GM10248 (cell line): Measurements from ENCODE around the gene NKAPD1.
"Not testable (repeated sequence)": the region's sequence is repeated elsewhere in the genome, so short reads cannot be mapped to it uniquely, and the experiment has no call there.

Experiments
- CTCF ChIA-PET: fragments of 300-600 bp; sonication (Branson Sonifier 250); formaldehyde crosslinking; extraction: SDS; loops from one replicate; lab custom pipeline; 2021; ENCODE audit warnings: antibody characterized with exemption; lab: Yijun Ruan, JAX
- POLR2A ChIA-PET: fragments of 350-650 bp; sonication (Branson Sonifier 250); formaldehyde crosslinking; extraction: SDS; loops from one replicate; lab custom pipeline; 2020; ENCODE audit warnings: antibody characterized with exemption; lab: Yijun Ruan, JAX
- DNase-seq: peaks from one replicate; pipeline ENCODE4 v3.0.0; 2012; ENCODE audit errors: extremely low spot score
- CTCF ChIP-seq: IDR thresholded peaks from 2 replicates; pipeline ENCODE4 v1.5.1; 2012; ENCODE audit warnings: mild to moderate bottlenecking, low read depth; ENCODE audit errors: extremely low read depth, missing control alignments, control extremely low read depth

Gene NKAPD1

DNA sequence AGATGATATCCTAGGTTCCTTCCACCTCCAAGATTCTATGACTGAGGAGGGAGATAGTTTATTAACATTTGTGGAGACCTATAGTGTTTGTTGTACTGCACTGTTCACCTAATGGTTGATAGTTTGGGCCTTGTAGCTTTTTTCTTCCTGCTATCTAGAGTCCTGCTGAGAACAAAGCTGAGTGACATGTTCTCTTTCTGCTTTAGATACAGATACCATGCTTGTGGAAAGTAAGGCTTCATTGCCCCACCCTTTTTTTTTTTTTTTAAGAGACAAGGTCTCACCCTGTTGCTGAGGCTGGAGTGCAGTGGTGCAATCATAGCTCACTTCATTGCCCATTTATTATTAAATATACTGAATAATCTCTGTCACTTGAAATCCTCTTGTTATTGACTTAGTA is 36.6 kb upstream of the NKAPD1 start:
- no peak for DNase-seq
- ChIA-PET POLR2A (no interaction called here), CTCF (interaction anchor here (1.1 kb wide), 1 partner anchor 9 kb away, joined by 3 read pairs; no protein-coding TSS in a partner anchor)
- no peak for TF ChIP-seq CTCF

- no peak for DNase-seq
- CTCF ChIA-PET = interaction anchor here (1.1 to 1.5 kb wide), 2 partner anchors 17 to 104 kb away, joined by 3 to 4 read pairs; partner anchors contain the start of genes DIXDC1 and DLAT
- POLR2A ChIA-PET = no interaction called here
- no peak for TF ChIP-seq CTCF
Observed at GRCh38 chr11:112042161-112042960, 31.7 kb upstream of the NKAPD1 start.

DNA sequence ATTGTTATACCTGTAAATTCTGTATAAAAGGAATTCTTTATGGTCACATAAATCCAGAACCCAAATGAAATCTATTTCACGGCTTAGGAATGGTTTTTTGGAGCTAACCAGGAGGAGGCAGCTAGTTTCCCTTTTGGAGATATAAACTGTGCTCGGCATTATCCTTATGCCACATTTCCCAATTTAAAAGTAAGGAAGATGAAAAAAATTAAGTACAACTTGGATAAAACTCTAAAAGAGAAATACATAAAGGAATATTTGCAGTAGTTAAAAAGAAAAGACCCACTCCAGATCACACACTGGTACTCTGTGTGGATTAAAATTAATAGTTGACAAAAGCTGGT is 31.2 kb upstream of the NKAPD1 start:
- DNase-seq = no peak
- ChIA-PET POLR2A (no interaction called here), CTCF (interaction anchor here (1.1 to 1.5 kb wide), 2 partner anchors 18 to 105 kb away, joined by 3 to 4 read pairs; partner anchors contain the start of genes DIXDC1 and DLAT)
- TF ChIP-seq CTCF = no peak

- no peak for TF ChIP-seq CTCF
- DNase-seq = no peak
- POLR2A ChIA-PET = no interaction called here
- CTCF ChIA-PET = interaction anchor here (1.7 kb wide), 1 partner anchor 21 kb away, joined by 3 read pairs; no protein-coding TSS in a partner anchor
Observed at GRCh38 chr11:112044961-112045360, 29.1 kb upstream of the NKAPD1 start.

DNA sequence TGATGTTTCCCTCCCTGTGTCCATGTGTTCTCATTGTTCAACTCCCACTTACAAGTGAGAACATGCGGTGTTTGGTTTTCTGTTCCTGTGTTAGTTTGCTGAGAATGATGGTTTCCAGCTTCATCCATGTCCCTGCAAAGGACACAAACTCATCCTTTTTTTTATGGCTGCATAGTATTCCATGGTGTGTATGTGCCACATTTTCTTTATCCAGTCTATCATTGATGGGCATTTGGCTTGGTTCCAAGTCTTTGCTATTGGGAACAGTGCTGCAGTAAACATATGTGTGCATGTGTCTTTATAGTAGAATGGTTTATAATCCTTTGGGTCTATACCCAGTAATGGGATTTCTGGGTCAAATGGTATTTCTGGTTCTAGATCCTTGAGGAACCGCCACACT is 27.5 kb upstream of the NKAPD1 start:
- CTCF ChIA-PET, POLR2A ChIA-PET, DNase-seq: not testable (repeated sequence)

- CTCF ChIA-PET = interaction anchor here (0.7 kb wide), 1 partner anchor 84 kb away, joined by 3 read pairs; no protein-coding TSS in a partner anchor
- POLR2A ChIA-PET, DNase-seq: not testable (repeated sequence)
Observed at GRCh38 chr11:112048256-112048655, 25.8 kb upstream of the NKAPD1 start.

- POLR2A ChIA-PET = no interaction called here
- DNase-seq = no peak
- CTCF ChIA-PET = no interaction called here
- no peak for TF ChIP-seq CTCF
Observed at GRCh38 chr11:112049777-112050176, 24.3 kb upstream of the NKAPD1 start.
